Activated CD4-positive, CD25-positive, alpha-beta regulatory T cell treated with anti-CD3 and anti-CD28 coated beads, Interleukin-2, amount 50 U/mL, for 72 hours (primary cell): ENCODE data around the gene SDC3.
"Not testable (repeated sequence)": the region's sequence is repeated elsewhere in the genome, so short reads cannot be mapped to it uniquely, and the experiment has no call there.

Experiments
- DNase-seq: peaks from one replicate; pipeline ENCODE4 v3.0.0; 2021

The SDC3 gene

GRCh38 chr1:30908696-30909364 lies at the start of gene SDC3:
Gene SDC3, minus strand, starts transcription at chr1:30908758. Its CDS starts 172 bp downstream, at chr1:30908586.
- DNase-seq, result no peak

- DNase-seq, result no peak
Measured at GRCh38 chr1:30957560-30958222, 49.1 kb upstream of the SDC3 start.

- DNase-seq, result no peak
Measured at GRCh38 chr1:30955448-30956015, 47.0 kb upstream of the SDC3 start.

- DNase-seq, result no peak
Measured at GRCh38 chr1:30953685-30954084, 45.1 kb upstream of the SDC3 start.

GRCh38 chr1:30952098-30952497 lies 43.5 kb upstream of the SDC3 start:
- DNase-seq, result no peak

GRCh38 chr1:30950700-30951099 lies 42.1 kb upstream of the SDC3 start:
- no peak for DNase-seq

- no peak for DNase-seq
Measured at GRCh38 chr1:30950053-30950452, 41.5 kb upstream of the SDC3 start.

- not testable (repeated sequence) for DNase-seq
Measured at GRCh38 chr1:30949487-30949838, 40.9 kb upstream of the SDC3 start.

GRCh38 chr1:30948813-30949486 lies 40.4 kb upstream of the SDC3 start:
- not testable (repeated sequence) for DNase-seq

GRCh38 chr1:30948278-30948677 lies 39.7 kb upstream of the SDC3 start:
- no peak for DNase-seq

- no peak for DNase-seq
Measured at GRCh38 chr1:30947212-30947611, 38.7 kb upstream of the SDC3 start.

GRCh38 chr1:30942326-30942963 lies 33.9 kb upstream of the SDC3 start:
- no peak for DNase-seq

GRCh38 chr1:30940541-30940940 lies 32.0 kb upstream of the SDC3 start:
- no peak for DNase-seq

GRCh38 chr1:30936541-30937171 lies 28.1 kb upstream of the SDC3 start:
- no peak for DNase-seq

- not testable (repeated sequence) for DNase-seq
Measured at GRCh38 chr1:30935758-30936157, 27.2 kb upstream of the SDC3 start.

- no peak for DNase-seq
Measured at GRCh38 chr1:30934613-30935012, 26.1 kb upstream of the SDC3 start.

GRCh38 chr1:30933874-30934252 lies 25.3 kb upstream of the SDC3 start:
- DNase-seq, result no peak

GRCh38 chr1:30930631-30931173 lies 22.1 kb upstream of the SDC3 start:
- DNase-seq, result no peak

GRCh38 chr1:30929944-30930525 lies 21.5 kb upstream of the SDC3 start:
- no peak for DNase-seq

GRCh38 chr1:30929135-30929889 lies 20.8 kb upstream of the SDC3 start:
- peak; percentile 50 for DNase-seq

GRCh38 chr1:30928789-30929134 lies 20.2 kb upstream of the SDC3 start:
- DNase-seq, result no peak

GRCh38 chr1:30928171-30928570 lies 19.6 kb upstream of the SDC3 start:
- no peak for DNase-seq
